ENCODE measurements around the gene PDK4. TPM values are rescaled to one million over a fixed set of nuclear protein-coding genes. Genes with fewer than 3 reads are reported as not detected.
A peak's percentile ranks its signal among the peaks of the same experiment; 100 is the strongest.

Gene PDK4
- total and polyA plus RNA-seq, 7 donors = 174 to 3,046 (median 2,751) TPM

DNA sequence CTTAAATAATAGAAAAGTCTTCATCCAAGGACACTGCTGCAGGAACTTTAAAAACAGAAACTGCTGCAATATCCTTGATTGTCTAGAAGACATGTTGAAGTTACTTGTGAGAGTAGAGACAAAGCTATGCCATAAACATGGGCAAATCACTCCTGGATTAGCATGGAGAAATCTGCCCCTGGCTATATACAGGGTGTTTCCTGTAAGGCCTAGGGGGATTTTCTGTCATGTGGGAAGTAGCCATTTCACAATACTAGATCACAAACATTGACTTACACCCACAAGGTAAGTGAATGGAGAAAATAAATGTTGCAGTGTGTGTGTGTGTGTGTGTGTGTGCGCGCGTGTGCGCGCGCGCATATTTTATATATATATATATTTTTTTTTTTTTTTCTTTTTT, 35.2 kb upstream of the PDK4 start:
- peaks cover 8% of the 10 kb centered on the region for H3K4me1 ChIP-seq
- H3K27ac ChIP-seq = no peak overlapping the region
- 72 to 96% (median 75%) methylated on average over 7 of the region's 7 CpGs for WGBS, 3 donors
- DNase-seq (no peak), ATAC-seq (no peak)
- H3K4me3 ChIP-seq = no peak overlapping the region
- no peak for TF ChIP-seq CTCF (IDR thresholded peaks at IDR 0.05)
- H3K9me3 ChIP-seq = no peaks in the 10 kb centered on the region
- no peaks in the 10 kb centered on the region for H3K27me3 ChIP-seq (ENCODE audit: insufficient read depth in 3 of 3, low read length in 2 of 3)
- no peaks in the 10 kb centered on the region for H3K36me3 ChIP-seq (ENCODE audit: insufficient read depth in 1 of 2, low read depth in 1 of 2)
- intact Hi-C loops (cut with DNase I) = loop anchor here in 1 of 2 donors (5.0 kb wide), 1 partner anchor 46 kb away; no protein-coding TSS in a partner anchor

DNA sequence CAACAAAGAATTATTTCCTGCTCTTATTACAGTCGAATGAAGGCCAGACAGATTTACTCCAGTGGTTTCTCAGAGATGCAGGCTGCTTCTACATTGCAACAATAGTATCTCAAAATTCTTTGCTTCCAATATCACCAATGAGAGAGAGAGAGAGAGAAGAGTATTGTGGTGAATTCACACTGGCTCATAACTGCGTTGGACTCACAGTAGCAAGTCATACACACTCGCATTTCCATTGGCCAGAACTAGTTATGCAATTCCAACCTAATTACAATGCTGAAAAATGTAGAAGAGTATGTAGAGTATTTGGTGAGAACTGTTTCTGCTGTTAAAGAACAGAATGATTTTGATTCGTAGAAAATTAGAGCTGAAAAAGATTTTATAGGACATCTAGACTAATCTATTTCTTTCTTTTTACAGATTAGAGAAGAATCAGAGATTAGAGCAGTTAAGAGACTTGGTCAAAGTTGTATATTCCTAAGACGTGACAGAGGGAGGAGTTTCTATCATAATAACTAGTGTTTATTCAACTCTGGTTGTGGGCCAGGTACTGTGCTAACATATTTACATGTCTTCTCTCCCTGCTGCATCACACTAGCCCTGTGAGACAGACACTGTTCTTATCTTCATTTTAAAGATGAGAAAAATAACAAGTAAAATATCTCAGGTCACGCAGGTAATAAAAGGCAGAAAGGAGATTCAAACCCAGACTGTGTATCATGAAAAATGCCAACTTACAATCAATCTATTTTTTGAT, 34.6 kb upstream of the PDK4 start:
- peaks cover 8% of the 10 kb centered on the region for H3K4me1 ChIP-seq
- H3K36me3 ChIP-seq (ENCODE audit: insufficient read depth in 1 of 2, low read depth in 1 of 2) = no peaks in the 10 kb centered on the region
- ATAC-seq = no peak
- WGBS, 3 donors = 65 to 86% (median 78%) methylated on average over 6 of the region's 6 CpGs
- H3K4me3 ChIP-seq = no peak overlapping the region
- no peak for TF ChIP-seq CTCF (IDR thresholded peaks at IDR 0.05)
- no peak for DNase-seq
- intact Hi-C loops (cut with DNase I) = loop anchor here in 1 of 2 donors (5.0 kb wide), 1 partner anchor 46 kb away; no protein-coding TSS in a partner anchor
- no peaks in the 10 kb centered on the region for H3K27me3 ChIP-seq (ENCODE audit: insufficient read depth in 3 of 3, low read length in 2 of 3)
- H3K9me3 ChIP-seq = no peaks in the 10 kb centered on the region
- H3K27ac ChIP-seq = no peak overlapping the region

DNA sequence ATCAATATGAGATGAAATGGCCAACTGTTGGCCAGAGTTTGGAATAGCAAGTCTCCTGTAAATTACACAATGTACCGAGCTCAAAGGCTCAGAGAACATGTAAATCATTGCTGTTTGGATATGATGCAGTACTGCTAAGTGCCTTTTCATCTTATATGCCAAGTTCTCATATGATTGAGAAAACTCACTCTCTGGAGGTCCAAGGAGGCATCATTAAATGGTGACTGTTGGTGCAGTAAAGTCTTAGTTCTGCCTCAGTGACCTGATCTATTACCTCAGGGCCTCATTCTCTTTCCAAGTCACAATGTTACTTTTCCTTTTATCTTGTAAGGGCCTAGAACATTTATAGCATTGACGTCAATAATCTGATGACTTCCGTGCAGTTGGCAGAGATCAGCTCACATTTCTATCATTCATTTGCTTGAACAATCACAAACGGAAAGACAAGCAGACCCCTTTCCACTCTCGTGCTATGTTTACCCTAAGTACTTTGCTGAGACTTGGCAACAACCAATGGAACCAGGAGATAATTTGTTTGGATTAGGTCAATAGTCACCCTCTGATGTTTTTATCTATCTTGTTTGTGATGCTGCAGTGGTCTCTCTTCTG, 32.6 kb upstream of the PDK4 start:
- H3K9me3 ChIP-seq = no peaks in the 10 kb centered on the region
- H3K4me3 ChIP-seq = no peak overlapping the region
- no peaks in the 10 kb centered on the region for H3K36me3 ChIP-seq (ENCODE audit: insufficient read depth in 1 of 2, low read depth in 1 of 2)
- H3K27ac ChIP-seq = peak overlapping the region; percentile 56
- no peak for TF ChIP-seq CTCF (IDR thresholded peaks at IDR 0.05)
- WGBS, 3 donors = 22 to 37% (median 30%) methylated on average over 5 of the region's 5 CpGs
- ATAC-seq (peak; percentile 73 to 91 (median 90)), DNase-seq (no peak)
- intact Hi-C loops (cut with DNase I) = no loop called here
- H3K27me3 ChIP-seq (ENCODE audit: insufficient read depth in 3 of 3, low read length in 2 of 3) = no peaks in the 10 kb centered on the region
- peaks cover 8% of the 10 kb centered on the region for H3K4me1 ChIP-seq

- intact Hi-C loops (cut with DNase I) = no loop called here
- H3K27ac ChIP-seq = no peak overlapping the region
- no peak overlapping the region for H3K4me3 ChIP-seq
- no peaks in the 10 kb centered on the region for H3K27me3 ChIP-seq (ENCODE audit: insufficient read depth in 3 of 3, low read length in 2 of 3)
- no peaks in the 10 kb centered on the region for H3K9me3 ChIP-seq
- WGBS, 3 donors = 2 to 93% (median 85%) methylated on average over 1 of the region's 1 CpG
- no peak for TF ChIP-seq CTCF (IDR thresholded peaks at IDR 0.05)
- H3K4me1 ChIP-seq = peaks cover 7% of the 10 kb centered on the region
- peak in 2 of 4 donors; percentile 28 to 40 for ATAC-seq
- no peak for DNase-seq
- H3K36me3 ChIP-seq (ENCODE audit: insufficient read depth in 1 of 2, low read depth in 1 of 2) = no peaks in the 10 kb centered on the region
Measured at GRCh38 chr7:95623788-95624187, 27.5 kb upstream of the PDK4 start.

Measured in psoas muscle (tissue), 8 donors.